ENCODE measurements around the gene ZNF407.

Gene ZNF407

GRCh38 chr18:74672371-74672770, 74.7 kb downstream of the ZNF407 start:
- no peak for DNase-seq (ENCODE audit: low read depth)
- TF ChIP-seq, protein P1, sequence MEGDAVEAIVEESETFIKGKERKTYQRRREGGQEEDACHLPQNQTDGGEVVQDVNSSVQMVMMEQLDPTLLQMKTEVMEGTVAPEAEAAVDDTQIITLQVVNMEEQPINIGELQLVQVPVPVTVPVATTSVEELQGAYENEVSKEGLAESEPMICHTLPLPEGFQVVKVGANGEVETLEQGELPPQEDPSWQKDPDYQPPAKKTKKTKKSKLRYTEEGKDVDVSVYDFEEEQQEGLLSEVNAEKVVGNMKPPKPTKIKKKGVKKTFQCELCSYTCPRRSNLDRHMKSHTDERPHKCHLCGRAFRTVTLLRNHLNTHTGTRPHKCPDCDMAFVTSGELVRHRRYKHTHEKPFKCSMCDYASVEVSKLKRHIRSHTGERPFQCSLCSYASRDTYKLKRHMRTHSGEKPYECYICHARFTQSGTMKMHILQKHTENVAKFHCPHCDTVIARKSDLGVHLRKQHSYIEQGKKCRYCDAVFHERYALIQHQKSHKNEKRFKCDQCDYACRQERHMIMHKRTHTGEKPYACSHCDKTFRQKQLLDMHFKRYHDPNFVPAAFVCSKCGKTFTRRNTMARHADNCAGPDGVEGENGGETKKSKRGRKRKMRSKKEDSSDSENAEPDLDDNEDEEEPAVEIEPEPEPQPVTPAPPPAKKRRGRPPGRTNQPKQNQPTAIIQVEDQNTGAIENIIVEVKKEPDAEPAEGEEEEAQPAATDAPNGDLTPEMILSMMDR (IDR thresholded peaks at IDR 0.05; ENCODE audit: control insufficient read depth, insufficient read depth, low read depth, low read length, missing control alignments): no peak
- no peak overlapping the region for H3K4me3 ChIP-seq (ENCODE audit: control insufficient read depth, low read depth, low read length)

DNA sequence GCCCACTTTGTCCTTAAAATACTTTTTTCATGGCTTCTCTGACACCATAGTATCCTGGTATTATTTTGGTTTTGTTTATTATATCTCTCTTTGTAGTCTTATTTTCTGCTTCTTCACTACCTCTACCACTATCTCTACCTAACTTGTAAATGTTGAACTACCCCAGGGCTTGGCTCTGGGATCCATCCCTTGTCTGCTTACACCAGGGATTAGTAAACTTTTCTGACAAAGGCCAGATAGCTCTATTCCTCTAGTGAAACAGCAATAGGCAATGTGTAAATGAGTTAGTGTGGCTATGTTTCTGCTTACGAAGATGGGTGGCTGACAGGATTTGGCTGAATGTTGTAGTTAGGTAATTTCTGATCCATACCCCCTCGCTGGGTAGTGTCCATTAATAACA, 76.8 kb downstream of the ZNF407 start:
- TF ChIP-seq, protein P1 (IDR thresholded peaks at IDR 0.05; ENCODE audit: control insufficient read depth, insufficient read depth, low read depth, low read length, missing control alignments): no peak

DNA sequence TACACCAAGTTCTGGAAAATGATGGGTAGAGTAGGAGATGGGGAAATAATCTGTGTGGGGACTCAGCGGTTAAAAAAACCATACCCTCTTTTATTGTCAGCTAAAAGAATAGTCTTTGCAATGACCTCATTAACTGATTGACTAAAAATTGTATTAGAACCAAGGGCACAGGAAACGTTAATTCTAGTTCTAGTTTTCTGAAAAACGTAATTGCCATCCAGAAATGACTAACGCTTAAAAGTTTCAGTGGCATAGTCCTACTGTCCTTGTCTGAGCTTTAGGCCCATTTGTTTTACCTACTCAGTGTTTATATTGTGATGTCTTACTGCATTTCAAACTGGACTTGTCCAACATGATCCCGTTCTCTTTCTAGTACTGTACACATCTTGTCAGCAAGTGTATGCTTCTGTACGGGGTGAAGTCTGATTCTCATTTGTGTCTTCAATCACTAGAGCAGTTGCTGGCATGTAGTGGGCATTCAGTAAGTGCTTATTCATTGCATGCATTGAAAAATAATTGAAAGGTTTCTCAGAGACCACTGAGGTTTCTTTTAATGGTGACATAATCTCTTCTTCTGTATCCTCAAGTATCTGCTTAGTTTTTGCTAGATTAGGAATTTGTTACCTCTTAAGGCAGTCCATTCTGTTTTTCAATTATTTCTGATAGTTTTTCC, 81.5 kb downstream of the ZNF407 start:
- no peak overlapping the region for H3K4me3 ChIP-seq (ENCODE audit: control insufficient read depth, low read depth, low read length)
- TF ChIP-seq, protein P1 (IDR thresholded peaks at IDR 0.05; ENCODE audit: control insufficient read depth, insufficient read depth, low read depth, low read length, missing control alignments): no peak

More for the DNA sequence above, 76.8 kb downstream of the ZNF407 start:
- H3K4me3 ChIP-seq (ENCODE audit: control insufficient read depth, low read depth, low read length): no peak overlapping the region
- DNase-seq (ENCODE audit: low read depth): no peak

GRCh38 chr18:74679679-74680076, 82.0 kb downstream of the ZNF407 start:
- no peak overlapping the region for H3K4me3 ChIP-seq (ENCODE audit: control insufficient read depth, low read depth, low read length)
- no peak for DNase-seq (ENCODE audit: low read depth)
- TF ChIP-seq, protein P1 (IDR thresholded peaks at IDR 0.05; ENCODE audit: control insufficient read depth, insufficient read depth, low read depth, low read length, missing control alignments): no peak

More for the DNA sequence above, 81.5 kb downstream of the ZNF407 start:
- DNase-seq (ENCODE audit: low read depth): no peak

- DNase-seq (ENCODE audit: low read depth): no peak
- TF ChIP-seq, protein P1 (IDR thresholded peaks at IDR 0.05; ENCODE audit: control insufficient read depth, insufficient read depth, low read depth, low read length, missing control alignments): no peak
- H3K4me3 ChIP-seq (ENCODE audit: control insufficient read depth, low read depth, low read length): no peak overlapping the region
These were observed 84.7 kb downstream of the ZNF407 start for GRCh38 chr18:74682141-74682990.

DNA sequence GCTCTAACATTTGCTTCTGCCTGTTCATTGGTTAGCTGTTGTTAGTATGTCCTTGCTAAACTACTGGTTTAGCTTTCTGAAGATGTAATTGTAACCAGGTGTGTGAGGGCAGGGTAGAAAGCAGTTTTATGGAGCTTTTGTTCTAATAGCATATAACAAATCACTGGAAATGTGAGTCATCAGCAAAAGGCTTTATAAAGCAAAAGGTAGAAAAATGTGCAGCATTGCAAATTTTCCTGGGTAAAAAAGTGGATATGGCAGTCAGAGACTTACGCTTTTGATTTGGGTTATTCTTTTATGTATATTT, 85.3 kb downstream of the ZNF407 start:
- no peak overlapping the region for H3K4me3 ChIP-seq (ENCODE audit: control insufficient read depth, low read depth, low read length)
- peak; percentile 42 for DNase-seq (ENCODE audit: low read depth)
- TF ChIP-seq, protein P1 (IDR thresholded peaks at IDR 0.05; ENCODE audit: control insufficient read depth, insufficient read depth, low read depth, low read length, missing control alignments): no peak
